ENCODE results near the gene GIN1.
"Not testable (repeated sequence)": the region's sequence is repeated elsewhere in the genome, so short reads cannot be mapped to it uniquely, and the experiment has no call there.

Gene GIN1

DNA sequence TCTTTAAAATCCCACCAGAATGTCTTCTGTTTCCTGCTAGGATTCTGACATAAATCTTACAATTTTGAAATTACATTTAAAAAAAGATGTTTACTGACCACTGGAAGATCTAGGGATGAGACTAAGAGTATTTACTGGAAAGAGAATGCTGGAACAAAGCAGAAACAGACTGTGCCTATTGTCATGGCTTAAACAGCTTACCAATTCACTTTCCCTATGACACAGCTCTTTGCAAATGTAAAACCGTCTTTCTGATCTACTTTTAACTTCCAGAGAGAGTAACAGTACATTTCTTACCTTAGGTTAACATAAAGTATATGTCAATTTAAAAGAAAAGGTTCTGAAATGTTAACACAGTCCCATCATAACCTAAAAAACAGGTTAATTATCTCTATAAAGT is 10.7 kb downstream of the GIN1 start:
- DNase-seq (ENCODE audit: low read depth), result no peak

GRCh38 chr5:103108086-103108485 is 11.9 kb downstream of the GIN1 start:
- DNase-seq (ENCODE audit: low read depth), result no peak

- DNase-seq (ENCODE audit: low read depth), result no peak
These were observed 17.7 kb downstream of the GIN1 start for GRCh38 chr5:103102234-103102633.

GRCh38 chr5:103101079-103101750 is 18.7 kb downstream of the GIN1 start:
- DNase-seq (ENCODE audit: low read depth), result no peak

DNA sequence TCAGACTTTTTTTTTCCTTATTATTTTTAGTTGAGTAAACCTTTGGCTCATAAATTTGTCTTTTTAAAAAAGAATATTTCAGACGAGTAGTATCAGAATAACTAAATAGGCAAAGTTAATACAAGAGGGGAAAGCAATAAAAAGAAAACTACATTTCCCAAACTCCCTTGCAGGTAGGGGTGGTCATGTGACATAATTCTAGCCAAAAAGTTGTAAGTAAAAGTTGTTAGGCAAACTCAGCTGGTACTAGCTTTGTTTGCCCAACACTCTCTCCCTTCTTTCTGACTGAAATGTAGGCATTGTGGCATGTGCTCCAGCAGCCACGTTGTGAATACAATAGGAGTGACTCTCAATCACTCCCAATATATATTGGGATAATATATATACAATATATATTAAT is 20.9 kb downstream of the GIN1 start:
- DNase-seq (ENCODE audit: low read depth), result no peak

DNA sequence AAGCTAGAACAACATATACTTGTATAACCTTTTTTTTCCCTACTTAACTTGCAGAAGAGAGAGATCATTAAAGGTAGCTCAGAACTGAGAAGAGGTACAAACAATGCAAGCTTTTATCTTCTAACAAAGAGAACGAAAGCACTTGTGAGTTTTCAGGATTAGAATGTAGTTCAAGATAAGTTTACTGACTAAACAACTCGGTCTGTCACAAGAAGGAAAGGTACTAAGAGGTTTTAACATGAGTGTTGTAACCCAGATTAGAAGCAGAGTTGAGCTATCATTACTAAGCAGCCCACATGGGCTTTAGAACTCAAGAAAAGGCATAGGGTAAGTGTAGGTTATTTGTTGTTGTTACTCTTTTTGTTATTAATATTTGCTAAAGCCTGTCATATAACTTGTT is 25.2 kb downstream of the GIN1 start:
- DNase-seq (ENCODE audit: low read depth), result no peak

DNA sequence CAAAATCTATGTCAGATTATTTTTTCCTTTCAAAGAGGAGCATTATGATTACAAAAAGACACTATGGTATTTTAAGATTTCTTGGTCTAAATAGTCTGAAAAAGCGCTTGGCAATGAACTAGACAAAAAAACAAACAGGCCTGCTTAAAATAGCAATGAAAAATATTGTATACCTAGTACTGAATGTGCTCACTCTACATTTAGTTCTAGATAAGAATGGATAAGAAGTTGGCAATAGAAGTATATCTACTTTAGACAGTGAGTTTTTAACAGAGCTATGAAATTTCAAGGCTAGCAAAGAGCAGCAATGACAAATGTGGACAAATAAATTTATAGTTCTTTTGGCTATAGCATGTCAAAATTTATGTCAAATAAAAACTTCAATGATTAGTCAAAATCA is 26.2 kb downstream of the GIN1 start:
- no peak for DNase-seq (ENCODE audit: low read depth)

GRCh38 chr5:103092676-103093075 is 27.3 kb downstream of the GIN1 start:
- DNase-seq (ENCODE audit: low read depth), result no peak

DNA sequence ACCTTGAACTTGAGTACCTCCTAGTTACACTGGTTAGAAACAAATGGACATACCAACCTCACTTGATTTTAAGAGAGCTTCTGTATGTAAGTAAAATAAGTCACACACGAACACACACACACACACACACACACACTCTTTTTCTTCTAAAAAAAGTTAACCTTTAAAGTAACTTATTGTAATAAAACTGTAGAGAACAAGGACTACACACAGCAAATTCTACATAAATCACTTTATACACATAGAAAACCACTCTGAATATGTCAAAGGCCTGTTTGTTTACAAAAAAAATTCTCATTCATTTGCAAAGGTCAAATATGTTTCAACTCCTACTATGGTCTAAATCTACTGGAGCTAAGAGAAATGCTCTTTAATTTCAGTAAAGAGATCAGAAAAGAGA is 29.1 kb downstream of the GIN1 start:
- DNase-seq (ENCODE audit: low read depth), result no peak

GRCh38 chr5:103089272-103089671 is 30.7 kb downstream of the GIN1 start:
- DNase-seq (ENCODE audit: low read depth), result no peak

DNA sequence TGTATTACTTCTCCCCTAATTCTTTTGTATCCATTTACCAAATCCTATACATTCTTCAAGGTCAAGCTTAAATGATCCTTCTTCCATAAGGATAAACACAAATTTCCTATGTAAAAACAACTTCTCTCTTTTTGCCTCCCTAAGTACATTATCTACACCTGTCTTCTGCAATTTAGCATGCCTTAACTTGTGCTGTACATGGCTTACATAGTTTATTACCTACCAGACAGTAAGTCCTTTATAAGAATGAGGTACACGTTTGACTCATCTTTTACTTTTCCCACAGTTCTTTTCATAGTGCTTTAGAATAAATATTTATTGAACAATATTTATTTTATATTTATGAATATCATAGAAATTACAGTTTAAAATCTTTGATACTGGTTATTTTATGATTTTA is 33.4 kb downstream of the GIN1 start:
- DNase-seq (ENCODE audit: low read depth), result no peak

GRCh38 chr5:103079796-103080195 is 40.1 kb downstream of the GIN1 start:
- DNase-seq (ENCODE audit: low read depth), result no peak

DNA sequence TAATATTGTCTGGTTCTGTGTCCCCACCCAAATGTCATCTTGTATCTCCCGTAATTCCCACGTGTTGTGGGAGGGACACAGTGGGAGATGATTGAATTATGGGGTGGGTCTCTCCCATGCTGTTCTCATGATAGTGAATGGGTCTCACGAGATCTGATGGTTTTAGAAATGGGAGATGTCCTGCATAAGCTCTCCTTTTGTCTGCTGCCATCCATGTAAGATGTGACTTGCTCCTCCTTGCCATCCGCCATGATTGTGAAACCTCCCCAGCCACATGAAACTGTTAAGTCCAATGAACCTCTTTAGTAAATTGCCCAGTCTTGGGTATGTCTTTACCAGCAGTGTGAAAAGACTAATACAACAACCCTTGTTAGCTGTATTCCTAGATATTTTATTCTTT is 44.5 kb downstream of the GIN1 start:
- DNase-seq (ENCODE audit: low read depth), result no peak

GRCh38 chr5:103073500-103073899 is 46.4 kb downstream of the GIN1 start:
- not testable (repeated sequence) for DNase-seq (ENCODE audit: low read depth)

DNA sequence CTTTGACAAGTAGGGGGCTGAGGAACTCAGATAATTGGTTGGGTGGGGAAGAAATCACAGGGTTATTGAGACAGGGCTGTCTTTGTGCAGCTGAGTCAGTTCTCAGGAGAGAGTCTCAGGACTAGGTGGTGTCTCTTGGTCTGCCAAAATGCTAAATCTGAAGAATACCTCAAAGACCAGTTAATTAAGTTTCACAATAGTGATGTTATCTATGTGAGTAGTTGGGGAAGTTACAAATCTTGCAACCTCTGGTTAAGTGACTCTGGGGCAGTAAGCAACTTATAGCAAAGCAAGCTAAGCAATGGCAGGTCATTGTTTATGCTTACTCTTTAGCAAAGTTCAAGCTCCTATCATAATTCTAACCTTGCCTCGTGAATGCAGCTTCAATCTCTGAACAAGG is 53.6 kb downstream of the GIN1 start:
- no peak for DNase-seq (ENCODE audit: low read depth)

DNA sequence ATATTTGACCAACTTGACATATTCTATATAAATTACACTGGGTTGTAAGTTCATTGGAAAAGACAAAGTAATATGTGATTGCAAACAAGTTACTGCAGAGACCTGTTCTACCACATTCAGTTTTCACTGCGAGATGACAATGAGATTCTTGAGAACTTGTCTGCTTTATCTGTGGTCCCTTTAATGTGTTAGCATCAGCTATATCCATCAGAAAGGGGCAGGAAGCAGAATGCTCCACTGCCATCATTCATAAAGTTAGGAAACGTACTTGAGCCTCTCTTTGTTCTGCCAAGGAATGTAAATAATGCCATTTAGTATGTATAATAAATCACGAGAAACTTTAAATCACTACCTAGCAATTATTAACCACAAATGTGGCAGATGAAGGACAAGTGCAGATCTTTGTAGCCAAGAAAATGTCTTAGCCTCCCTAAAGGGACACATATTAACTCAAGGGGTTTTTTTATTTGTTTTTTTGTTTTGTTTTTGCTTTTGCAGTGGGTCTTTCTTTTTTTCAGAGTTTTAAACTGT is 59.4 kb downstream of the GIN1 start:
- no peak for DNase-seq (ENCODE audit: low read depth)

DNA sequence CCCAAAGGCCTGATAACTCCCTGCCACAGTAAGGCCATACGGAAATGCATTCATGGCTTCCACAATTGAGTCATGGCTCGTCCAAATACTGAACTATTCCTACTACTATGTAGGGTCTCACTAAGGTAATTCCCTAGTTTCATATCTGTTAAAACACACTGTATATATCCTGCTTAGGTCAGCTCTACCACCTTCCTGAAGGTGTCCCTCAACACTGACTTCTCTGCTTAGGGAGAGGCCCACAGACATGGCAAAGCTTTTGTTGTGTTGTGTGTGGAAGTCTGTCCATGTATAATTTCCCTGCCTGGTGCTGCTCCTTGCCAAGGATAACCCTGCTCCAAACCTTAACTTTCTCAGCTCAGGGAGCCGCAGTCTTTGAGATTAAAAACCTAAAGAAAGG is 60.4 kb downstream of the GIN1 start:
- DNase-seq (ENCODE audit: low read depth), result no peak

- no peak for DNase-seq (ENCODE audit: low read depth)
These were observed 62.5 kb downstream of the GIN1 start for GRCh38 chr5:103057208-103058130.

- not testable (repeated sequence) for DNase-seq (ENCODE audit: low read depth)
These were observed 73.2 kb downstream of the GIN1 start for GRCh38 chr5:103046706-103047105.

DNA sequence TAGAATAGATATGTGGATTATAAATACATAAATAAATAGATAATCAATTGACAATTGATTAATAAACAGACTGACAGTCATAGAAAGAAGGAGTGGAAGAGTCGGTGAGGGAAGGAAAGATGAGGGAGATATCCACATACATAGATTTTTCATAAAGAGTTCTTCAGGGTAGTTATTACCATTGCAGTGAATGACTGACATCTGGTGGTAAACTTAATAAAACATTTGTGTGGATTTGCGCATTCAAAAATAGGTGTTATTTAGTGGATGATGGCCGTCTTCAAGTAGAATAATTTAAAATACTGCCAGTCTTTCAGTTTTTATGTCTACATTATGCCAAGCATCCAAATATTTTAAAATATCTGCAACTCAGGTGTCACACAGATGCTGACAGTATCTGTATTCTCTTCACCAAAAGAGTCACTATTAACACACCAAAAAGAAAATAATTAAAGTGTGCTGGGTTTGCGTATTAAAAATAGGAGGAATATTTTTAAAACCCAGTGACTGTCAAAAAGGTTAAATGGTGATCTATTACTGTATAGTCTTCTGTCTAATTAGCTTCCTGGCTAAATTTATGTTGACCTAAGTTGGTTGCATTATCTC is 78.8 kb downstream of the GIN1 start:
- no peak for DNase-seq (ENCODE audit: low read depth)

- DNase-seq (ENCODE audit: low read depth), result no peak
These were observed 82.1 kb downstream of the GIN1 start for GRCh38 chr5:103037673-103038455.

DNA sequence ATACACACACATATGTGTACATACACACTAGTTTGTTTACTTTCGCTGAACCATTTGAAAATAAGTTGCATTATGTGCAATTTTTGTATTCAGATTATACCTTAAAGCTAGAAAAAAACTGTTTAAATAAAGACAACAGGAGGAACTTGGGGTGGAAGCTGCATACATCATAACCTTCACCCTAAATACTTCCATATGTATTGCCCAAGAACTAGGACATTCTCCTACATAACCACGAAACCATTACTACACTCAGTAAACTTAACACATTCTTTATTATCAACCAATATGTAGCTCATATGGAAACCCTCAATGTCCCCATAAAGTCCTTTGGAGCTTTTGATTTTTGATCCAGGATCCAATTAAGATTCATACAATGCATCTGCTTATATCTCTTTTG is 83.3 kb downstream of the GIN1 start:
- no peak for DNase-seq (ENCODE audit: low read depth)
